Measurements from ENCODE around the gene PVALB.

Gene PVALB

GRCh38 chr22:36840106-36840505 lies 23.3 kb upstream of the PVALB start:
- no peak for DNase-seq

- no peak for DNase-seq
These were observed 22.7 kb upstream of the PVALB start for GRCh38 chr22:36839356-36840073.

GRCh38 chr22:36838119-36839030 lies 21.5 kb upstream of the PVALB start:
- DNase-seq = no peak

- DNase-seq = no peak
These were observed 19.1 kb upstream of the PVALB start for GRCh38 chr22:36835903-36836302.

- no peak for DNase-seq
These were observed 16.2 kb upstream of the PVALB start for GRCh38 chr22:36833073-36833472.

GRCh38 chr22:36831717-36832116 lies 14.9 kb upstream of the PVALB start:
- DNase-seq = no peak

- no peak for DNase-seq
These were observed 14.4 kb upstream of the PVALB start for GRCh38 chr22:36831206-36831605.

GRCh38 chr22:36830601-36831000 lies 13.8 kb upstream of the PVALB start:
- DNase-seq = no peak

GRCh38 chr22:36829370-36830002 lies 12.7 kb upstream of the PVALB start:
- DNase-seq = no peak

GRCh38 chr22:36828815-36829214 lies 12.0 kb upstream of the PVALB start:
- DNase-seq = no peak

- DNase-seq = no peak
These were observed 9.4 kb upstream of the PVALB start for GRCh38 chr22:36826262-36826661.

- no peak for DNase-seq
These were observed 7.8 kb upstream of the PVALB start for GRCh38 chr22:36824655-36825054.

GRCh38 chr22:36823186-36823839 lies 6.5 kb upstream of the PVALB start:
- no peak for DNase-seq

- no peak for DNase-seq
These were observed 5.7 kb upstream of the PVALB start for GRCh38 chr22:36822581-36822980.

- no peak for DNase-seq
These were observed 2.3 kb upstream of the PVALB start for GRCh38 chr22:36819112-36819511.

GRCh38 chr22:36818010-36818642 lies 1.3 kb upstream of the PVALB start:
- no peak for DNase-seq

GRCh38 chr22:36817525-36817848 lies 652 bp upstream of the PVALB start:
- no peak for DNase-seq

- DNase-seq = no peak
These were observed 548 bp downstream of the PVALB start for GRCh38 chr22:36816339-36816635.

GRCh38 chr22:36815558-36816338 lies 1.1 kb downstream of the PVALB start:
- DNase-seq = no peak

GRCh38 chr22:36814801-36815200 lies 2.0 kb downstream of the PVALB start:
- no peak for DNase-seq

GRCh38 chr22:36811094-36811800 lies 5.6 kb downstream of the PVALB start:
- DNase-seq = no peak

- DNase-seq = no peak
These were observed 7.5 kb downstream of the PVALB start for GRCh38 chr22:36809351-36809750.
